ENCODE data around the gene GPR55. TPM values are rescaled to one million over a fixed set of nuclear protein-coding genes. Genes with fewer than 3 reads are reported as not detected.

The GPR55 gene
- total RNA-seq, 1 experiment from 2014 or later: not detected

DNA sequence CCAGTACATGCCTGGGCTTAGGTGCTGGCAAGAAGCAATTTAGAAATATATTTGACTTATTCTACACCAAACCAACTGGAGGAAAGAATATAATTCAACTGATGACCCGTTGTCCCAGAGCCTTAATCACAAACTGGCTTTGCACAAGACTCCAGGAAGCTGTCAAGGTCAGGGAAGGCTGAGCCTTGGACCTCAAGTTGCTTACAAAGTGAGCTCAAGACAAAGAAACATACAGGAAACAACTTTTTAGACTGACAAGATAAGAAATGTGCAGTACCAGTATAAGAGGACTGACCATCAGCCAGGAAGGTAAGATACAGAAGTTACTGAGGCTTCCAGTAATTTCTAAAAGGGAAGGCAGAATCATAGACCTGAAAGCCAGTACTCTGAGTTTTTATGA is 35.0 kb upstream of the GPR55 start (continued):
- TF ChIP-seq, protein P1, sequence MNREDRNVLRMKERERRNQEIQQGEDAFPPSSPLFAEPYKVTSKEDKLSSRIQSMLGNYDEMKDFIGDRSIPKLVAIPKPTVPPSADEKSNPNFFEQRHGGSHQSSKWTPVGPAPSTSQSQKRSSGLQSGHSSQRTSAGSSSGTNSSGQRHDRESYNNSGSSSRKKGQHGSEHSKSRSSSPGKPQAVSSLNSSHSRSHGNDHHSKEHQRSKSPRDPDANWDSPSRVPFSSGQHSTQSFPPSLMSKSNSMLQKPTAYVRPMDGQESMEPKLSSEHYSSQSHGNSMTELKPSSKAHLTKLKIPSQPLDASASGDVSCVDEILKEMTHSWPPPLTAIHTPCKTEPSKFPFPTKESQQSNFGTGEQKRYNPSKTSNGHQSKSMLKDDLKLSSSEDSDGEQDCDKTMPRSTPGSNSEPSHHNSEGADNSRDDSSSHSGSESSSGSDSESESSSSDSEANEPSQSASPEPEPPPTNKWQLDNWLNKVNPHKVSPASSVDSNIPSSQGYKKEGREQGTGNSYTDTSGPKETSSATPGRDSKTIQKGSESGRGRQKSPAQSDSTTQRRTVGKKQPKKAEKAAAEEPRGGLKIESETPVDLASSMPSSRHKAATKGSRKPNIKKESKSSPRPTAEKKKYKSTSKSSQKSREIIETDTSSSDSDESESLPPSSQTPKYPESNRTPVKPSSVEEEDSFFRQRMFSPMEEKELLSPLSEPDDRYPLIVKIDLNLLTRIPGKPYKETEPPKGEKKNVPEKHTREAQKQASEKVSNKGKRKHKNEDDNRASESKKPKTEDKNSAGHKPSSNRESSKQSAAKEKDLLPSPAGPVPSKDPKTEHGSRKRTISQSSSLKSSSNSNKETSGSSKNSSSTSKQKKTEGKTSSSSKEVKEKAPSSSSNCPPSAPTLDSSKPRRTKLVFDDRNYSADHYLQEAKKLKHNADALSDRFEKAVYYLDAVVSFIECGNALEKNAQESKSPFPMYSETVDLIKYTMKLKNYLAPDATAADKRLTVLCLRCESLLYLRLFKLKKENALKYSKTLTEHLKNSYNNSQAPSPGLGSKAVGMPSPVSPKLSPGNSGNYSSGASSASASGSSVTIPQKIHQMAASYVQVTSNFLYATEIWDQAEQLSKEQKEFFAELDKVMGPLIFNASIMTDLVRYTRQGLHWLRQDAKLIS (CRISPR knock-in tag; IDR thresholded peaks at IDR 0.05; ENCODE audit: borderline replicate concordance): no peak
- TF ChIP-seq CBFB (CRISPR knock-in tag; IDR thresholded peaks at IDR 0.05; ENCODE audit: low read depth): no peak

DNA sequence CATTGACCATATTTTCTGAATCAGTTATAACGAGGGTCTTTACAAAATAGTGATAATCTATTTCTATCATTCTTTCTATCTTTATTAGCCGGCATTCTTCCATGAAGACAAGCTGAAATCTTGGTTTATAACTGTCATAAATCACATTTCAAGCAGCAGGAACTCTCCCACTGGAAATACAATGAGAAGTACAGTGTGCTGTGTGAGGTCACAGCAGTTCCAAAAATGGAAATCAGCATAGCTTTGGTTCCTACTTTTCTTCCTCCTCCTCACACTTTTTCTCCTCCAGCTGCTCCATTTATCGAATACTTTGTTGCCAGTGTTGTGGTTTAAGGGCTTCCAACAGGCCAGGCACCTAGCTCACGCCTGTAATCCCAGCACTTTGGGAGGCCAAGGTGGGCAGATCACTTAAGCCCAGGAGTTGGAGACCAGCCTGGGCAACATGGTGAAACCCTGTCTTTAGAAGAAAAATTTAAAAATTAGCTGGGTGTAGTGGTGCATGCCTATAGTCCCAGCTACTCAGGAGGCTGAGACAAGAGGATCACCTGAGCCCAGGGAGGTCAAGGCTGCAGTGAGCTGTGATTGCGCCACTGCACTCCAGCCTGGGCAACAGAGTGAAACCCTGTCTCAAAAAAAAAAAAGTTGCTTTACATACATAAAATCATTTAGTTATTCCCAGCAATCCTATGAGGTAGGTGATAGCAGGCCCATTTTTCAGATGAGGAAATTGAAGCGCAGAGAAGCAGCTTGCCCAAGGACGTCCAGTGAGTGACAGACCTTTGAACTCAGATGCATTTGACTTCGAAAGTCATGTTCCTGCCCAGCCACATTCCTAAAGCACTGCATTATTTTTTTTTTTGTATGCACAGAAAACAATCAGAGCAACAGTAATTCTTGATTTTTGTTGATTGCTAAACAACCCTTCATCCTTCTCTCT is 34.0 kb upstream of the GPR55 start:
- ChIA-PET CTCF (interaction anchor here (0.9 to 1.0 kb wide), 2 partner anchors 26 to 28 kb away, joined by 3 to 4 read pairs; no protein-coding TSS in a partner anchor), POLR2A (interaction anchor here (0.6 kb wide), 1 partner anchor 12 kb away, joined by 5 read pairs; no protein-coding TSS in a partner anchor)
- ATAC-seq (no peak), DNase-seq (ENCODE audit: low spot score) (no peak)
- Mint-ChIP-seq H3K4me3 (no peak overlapping the region), H3K9me3 (peaks cover 20% of the 10 kb centered on the region), H3K27me3 (ENCODE audit: low read depth) (peaks cover 31% of the 10 kb centered on the region), H3K4me1 (peaks cover 12% of the 10 kb centered on the region), H3K27ac (no peak overlapping the region), H3K36me3 (no peaks in the 10 kb centered on the region)
- TF ChIP-seq TP53 (CRISPR knock-in tag; IDR thresholded peaks at IDR 0.05): no peak
- no peak for TF ChIP-seq TCF7 (CRISPR knock-in tag; IDR thresholded peaks at IDR 0.05; ENCODE audit: low read depth)

DNA sequence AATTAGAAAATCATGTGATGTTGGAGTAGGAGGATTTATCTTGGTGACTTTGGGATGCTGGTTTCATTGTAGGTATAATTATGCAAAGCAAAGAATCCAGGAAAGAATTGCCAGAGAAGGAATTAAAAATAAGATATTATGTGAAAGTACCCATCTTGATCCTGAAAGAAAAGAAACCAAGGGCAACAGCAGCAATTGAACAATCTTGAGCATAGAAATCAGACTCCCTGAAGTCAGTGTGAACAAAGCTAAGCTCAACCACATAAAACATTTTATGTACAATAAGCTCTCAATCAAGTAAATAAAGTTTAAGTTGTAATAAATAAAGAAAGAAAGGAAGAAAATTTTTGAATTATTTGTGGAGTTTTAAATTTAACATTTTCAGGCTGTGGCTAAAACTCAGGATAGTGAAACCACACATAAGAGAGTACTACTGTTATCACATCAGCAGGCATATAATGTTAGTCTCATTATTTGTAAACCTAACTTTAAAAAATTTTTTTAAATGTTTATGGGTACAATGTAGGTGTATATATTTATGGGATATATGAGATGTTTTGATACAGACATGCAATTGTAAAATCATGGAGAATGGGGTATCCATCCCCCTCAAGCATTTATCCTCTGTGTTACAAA is 32.8 kb upstream of the GPR55 start:
- H3K27ac Mint-ChIP-seq: no peak overlapping the region

DNA sequence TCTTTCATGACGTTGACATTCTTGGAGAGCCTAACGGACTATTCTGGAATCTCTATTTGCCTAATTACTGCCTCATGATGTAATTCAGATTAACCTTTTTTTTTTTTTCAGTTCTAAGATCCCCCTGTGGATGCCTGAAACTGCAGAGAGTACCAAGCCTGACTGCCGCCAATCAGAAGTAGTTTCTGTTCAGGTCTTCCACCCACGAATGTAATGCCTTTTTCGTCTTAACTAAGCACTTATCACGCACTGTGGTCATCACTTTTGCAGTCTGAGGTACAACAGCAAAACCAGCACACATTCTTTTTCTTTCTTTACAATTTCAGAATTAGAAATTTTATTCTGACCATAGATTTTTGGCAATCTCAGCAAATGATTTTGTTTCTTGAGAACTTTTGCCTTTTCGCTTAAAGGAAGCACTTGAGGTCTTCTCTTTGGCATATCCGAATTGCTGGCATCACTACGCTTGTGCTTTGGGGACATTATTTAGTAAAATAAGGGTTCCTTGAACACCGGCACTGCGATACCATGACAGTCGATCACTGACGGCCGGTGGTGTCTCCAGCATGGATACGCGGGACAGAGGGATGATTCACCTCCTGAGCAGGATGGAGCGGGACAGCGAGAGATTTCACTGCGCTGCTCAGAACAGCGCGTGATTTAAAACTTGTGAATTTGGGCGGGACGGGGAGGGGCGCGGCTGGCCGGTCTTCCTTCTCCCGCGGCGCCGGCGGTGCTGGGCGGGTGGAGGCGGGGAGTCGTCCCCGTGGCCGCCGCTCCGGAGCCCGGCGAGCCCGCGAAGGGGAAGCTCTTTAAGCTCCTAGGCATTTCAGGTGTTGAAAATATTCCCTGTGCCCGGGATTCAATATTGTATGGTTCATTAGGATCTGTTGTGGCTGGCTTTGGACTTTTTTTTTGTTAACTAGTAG is 32.0 kb upstream of the GPR55 start:
- Mint-ChIP-seq H3K4me1 (peaks cover 12% of the 10 kb centered on the region), H3K9me3 (peaks cover 12% of the 10 kb centered on the region), H3K36me3 (no peaks in the 10 kb centered on the region), H3K27ac (no peak overlapping the region; the same call in 1 of the 2 replicates), H3K4me3 (peak overlapping the region; percentile 77), H3K27me3 (ENCODE audit: low read depth) (peaks cover 31% of the 10 kb centered on the region)
- DNase-seq (ENCODE audit: low spot score): peak; percentile 58
- peak; percentile 92 for ATAC-seq
- POLR2A ChIA-PET: no interaction called here
- TF ChIP-seq MYBL2 (CRISPR knock-in tag; IDR thresholded peaks at IDR 0.05) (0 out of 2 replicates have a peak, but pooled peaks have one; percentile 28), GTF2I (CRISPR knock-in tag; conservative IDR thresholded peaks at IDR 0.05) (no peak), ZNF219 (CRISPR knock-in tag; IDR thresholded peaks at IDR 0.05; ENCODE audit: borderline replicate concordance) (no peak), NFYB (CRISPR knock-in tag; conservative IDR thresholded peaks at IDR 0.05; ENCODE audit: low read depth) (no peak), CREM (CRISPR knock-in tag; IDR thresholded peaks at IDR 0.05) (no peak)
- TF ChIP-seq, protein P2, sequence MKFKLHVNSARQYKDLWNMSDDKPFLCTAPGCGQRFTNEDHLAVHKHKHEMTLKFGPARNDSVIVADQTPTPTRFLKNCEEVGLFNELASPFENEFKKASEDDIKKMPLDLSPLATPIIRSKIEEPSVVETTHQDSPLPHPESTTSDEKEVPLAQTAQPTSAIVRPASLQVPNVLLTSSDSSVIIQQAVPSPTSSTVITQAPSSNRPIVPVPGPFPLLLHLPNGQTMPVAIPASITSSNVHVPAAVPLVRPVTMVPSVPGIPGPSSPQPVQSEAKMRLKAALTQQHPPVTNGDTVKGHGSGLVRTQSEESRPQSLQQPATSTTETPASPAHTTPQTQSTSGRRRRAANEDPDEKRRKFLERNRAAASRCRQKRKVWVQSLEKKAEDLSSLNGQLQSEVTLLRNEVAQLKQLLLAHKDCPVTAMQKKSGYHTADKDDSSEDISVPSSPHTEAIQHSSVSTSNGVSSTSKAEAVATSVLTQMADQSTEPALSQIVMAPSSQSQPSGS (CRISPR knock-in tag; IDR thresholded peaks at IDR 0.05; ENCODE audit: borderline replicate concordance, low read depth): no peak
- TF ChIP-seq, protein P3, sequence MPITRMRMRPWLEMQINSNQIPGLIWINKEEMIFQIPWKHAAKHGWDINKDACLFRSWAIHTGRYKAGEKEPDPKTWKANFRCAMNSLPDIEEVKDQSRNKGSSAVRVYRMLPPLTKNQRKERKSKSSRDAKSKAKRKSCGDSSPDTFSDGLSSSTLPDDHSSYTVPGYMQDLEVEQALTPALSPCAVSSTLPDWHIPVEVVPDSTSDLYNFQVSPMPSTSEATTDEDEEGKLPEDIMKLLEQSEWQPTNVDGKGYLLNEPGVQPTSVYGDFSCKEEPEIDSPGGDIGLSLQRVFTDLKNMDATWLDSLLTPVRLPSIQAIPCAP (CRISPR knock-in tag; IDR thresholded peaks at IDR 0.05): no peak
- TF ChIP-seq, protein P4, sequence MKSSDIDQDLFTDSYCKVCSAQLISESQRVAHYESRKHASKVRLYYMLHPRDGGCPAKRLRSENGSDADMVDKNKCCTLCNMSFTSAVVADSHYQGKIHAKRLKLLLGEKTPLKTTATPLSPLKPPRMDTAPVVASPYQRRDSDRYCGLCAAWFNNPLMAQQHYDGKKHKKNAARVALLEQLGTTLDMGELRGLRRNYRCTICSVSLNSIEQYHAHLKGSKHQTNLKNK (CRISPR knock-in tag; IDR thresholded peaks at IDR 0.05): no peak
- TF ChIP-seq, protein P5, sequence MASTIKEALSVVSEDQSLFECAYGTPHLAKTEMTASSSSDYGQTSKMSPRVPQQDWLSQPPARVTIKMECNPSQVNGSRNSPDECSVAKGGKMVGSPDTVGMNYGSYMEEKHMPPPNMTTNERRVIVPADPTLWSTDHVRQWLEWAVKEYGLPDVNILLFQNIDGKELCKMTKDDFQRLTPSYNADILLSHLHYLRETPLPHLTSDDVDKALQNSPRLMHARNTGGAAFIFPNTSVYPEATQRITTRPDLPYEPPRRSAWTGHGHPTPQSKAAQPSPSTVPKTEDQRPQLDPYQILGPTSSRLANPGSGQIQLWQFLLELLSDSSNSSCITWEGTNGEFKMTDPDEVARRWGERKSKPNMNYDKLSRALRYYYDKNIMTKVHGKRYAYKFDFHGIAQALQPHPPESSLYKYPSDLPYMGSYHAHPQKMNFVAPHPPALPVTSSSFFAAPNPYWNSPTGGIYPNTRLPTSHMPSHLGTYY (CRISPR knock-in tag; IDR thresholded peaks at IDR 0.05): no peak
- CTCF ChIA-PET: interaction anchor here (1.0 to 1.2 kb wide), 3 partner anchors 30 to 109 kb away, joined by 3 to 6 read pairs (median 4); no protein-coding TSS in a partner anchor

More for the DNA sequence above, 32.8 kb upstream of the GPR55 start:
- Mint-ChIP-seq H3K27me3 (ENCODE audit: low read depth) (peaks cover 31% of the 10 kb centered on the region), H3K9me3 (peaks cover 15% of the 10 kb centered on the region), H3K4me1 (peaks cover 12% of the 10 kb centered on the region), H3K36me3 (no peaks in the 10 kb centered on the region), H3K4me3 (peak overlapping the region; percentile 77)
- DNase-seq (ENCODE audit: low spot score) (no peak), ATAC-seq (no peak)
- TF ChIP-seq, protein P6, sequence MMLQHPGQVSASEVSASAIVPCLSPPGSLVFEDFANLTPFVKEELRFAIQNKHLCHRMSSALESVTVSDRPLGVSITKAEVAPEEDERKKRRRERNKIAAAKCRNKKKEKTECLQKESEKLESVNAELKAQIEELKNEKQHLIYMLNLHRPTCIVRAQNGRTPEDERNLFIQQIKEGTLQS (CRISPR knock-in tag; conservative IDR thresholded peaks at IDR 0.05): no peak
- no peak for TF ChIP-seq TEAD4 (CRISPR knock-in tag; IDR thresholded peaks at IDR 0.05)
- no peak for TF ChIP-seq ZNF138 (CRISPR knock-in tag; conservative IDR thresholded peaks at IDR 0.05)
- no peak for TF ChIP-seq NFE2L1 (CRISPR knock-in tag; IDR thresholded peaks at IDR 0.05)
- TF ChIP-seq ZBTB21 (CRISPR knock-in tag; IDR thresholded peaks at IDR 0.05; ENCODE audit: borderline replicate concordance): no peak
- ChIA-PET POLR2A (no interaction called here), CTCF (interaction anchor here (1.1 kb wide), 1 partner anchor 33 kb away, joined by 4 read pairs; no protein-coding TSS in a partner anchor)

Data from WTC11 (cell line).